ENCODE data around the gene RABGAP1.
"Not testable (repeated sequence)": the region's sequence is repeated elsewhere in the genome, so short reads cannot be mapped to it uniquely, and the experiment has no call there.

RABGAP1 gene

GRCh38 chr9:122940749-122941581, at the start of gene RABGAP1:
TSS of gene RABGAP1 (plus strand) at chr9:122941020. CDS start at chr9:122957060, 16,040 bp downstream.
- peak within 1 kb of the TSS; percentile 97 for H3K4me3 ChIP-seq (ENCODE audit: low read length)
- H3K9me3 ChIP-seq (ENCODE audit: control insufficient read depth, low read depth, low read length), result no peaks in the 10 kb centered on the region
- peaks cover 5% of the 10 kb centered on the region for H3K4me1 ChIP-seq (ENCODE audit: control insufficient read depth, low read depth, low read length)
- H3K27ac ChIP-seq (ENCODE audit: low read length), result peak within 1 kb of the TSS; percentile 72
- peak within 1 kb of the TSS; percentile 92 for H3K9ac ChIP-seq (ENCODE audit: low read length)
- H3K27me3 ChIP-seq (ENCODE audit: control insufficient read depth, insufficient read depth, low read length), result no peaks in the 10 kb centered on the region
- H3K36me3 ChIP-seq (ENCODE audit: control insufficient read depth, low read depth, low read length), result peaks cover 18% of the 10 kb centered on the region

GRCh38 chr9:122897969-122898368, 42.9 kb upstream of the RABGAP1 start:
- Histone ChIP-seq H3K9ac (ENCODE audit: low read length) (no peak overlapping the region), H3K36me3 (ENCODE audit: control insufficient read depth, low read depth, low read length) (peaks cover 31% of the 10 kb centered on the region), H3K9me3 (ENCODE audit: control insufficient read depth, low read depth, low read length) (no peaks in the 10 kb centered on the region), H3K27ac (ENCODE audit: low read length) (no peak overlapping the region), H3K4me3 (ENCODE audit: low read length) (no peak overlapping the region), H3K27me3 (ENCODE audit: control insufficient read depth, insufficient read depth, low read length) (no peaks in the 10 kb centered on the region), H3K4me1 (ENCODE audit: control insufficient read depth, low read depth, low read length) (peaks cover under 1% of the 10 kb centered on the region)

GRCh38 chr9:122900791-122901190, 40.0 kb upstream of the RABGAP1 start:
- Histone ChIP-seq H3K4me3 (ENCODE audit: low read length) (no peak overlapping the region), H3K27me3 (ENCODE audit: control insufficient read depth, insufficient read depth, low read length) (no peaks in the 10 kb centered on the region), H3K9ac (ENCODE audit: low read length) (no peak overlapping the region), H3K36me3 (ENCODE audit: control insufficient read depth, low read depth, low read length) (peaks cover 12% of the 10 kb centered on the region), H3K9me3 (ENCODE audit: control insufficient read depth, low read depth, low read length) (no peaks in the 10 kb centered on the region), H3K27ac (ENCODE audit: low read length) (no peak overlapping the region), H3K4me1 (ENCODE audit: control insufficient read depth, low read depth, low read length) (peaks cover 11% of the 10 kb centered on the region)

- H3K4me1 ChIP-seq (ENCODE audit: control insufficient read depth, low read depth, low read length), result peaks cover 11% of the 10 kb centered on the region
- peak overlapping the region; percentile 92 for H3K27ac ChIP-seq (ENCODE audit: low read length)
- no peaks in the 10 kb centered on the region for H3K9me3 ChIP-seq (ENCODE audit: control insufficient read depth, low read depth, low read length)
- H3K27me3 ChIP-seq (ENCODE audit: control insufficient read depth, insufficient read depth, low read length), result no peaks in the 10 kb centered on the region
- peak overlapping the region; percentile 99 for H3K4me3 ChIP-seq (ENCODE audit: low read length)
- H3K36me3 ChIP-seq (ENCODE audit: control insufficient read depth, low read depth, low read length), result peaks cover 2% of the 10 kb centered on the region
- peak overlapping the region; percentile 100 for H3K9ac ChIP-seq (ENCODE audit: low read length)
These were observed 36.4 kb upstream of the RABGAP1 start for GRCh38 chr9:122904466-122904822.

GRCh38 chr9:122904823-122905710, 35.8 kb upstream of the RABGAP1 start, which contains the start of gene RC3H2:
TSS of gene RC3H2 (minus strand) at chr9:122905359. CDS start at chr9:122897509, 7,850 bp downstream.
- Histone ChIP-seq H3K9ac (ENCODE audit: low read length) (peak within 1 kb of the TSS; percentile 100), H3K27ac (ENCODE audit: low read length) (peak within 1 kb of the TSS; percentile 92), H3K9me3 (ENCODE audit: control insufficient read depth, low read depth, low read length) (no peaks in the 10 kb centered on the region), H3K36me3 (ENCODE audit: control insufficient read depth, low read depth, low read length) (peaks cover 4% of the 10 kb centered on the region), H3K4me1 (ENCODE audit: control insufficient read depth, low read depth, low read length) (peaks cover 11% of the 10 kb centered on the region), H3K27me3 (ENCODE audit: control insufficient read depth, insufficient read depth, low read length) (no peaks in the 10 kb centered on the region), H3K4me3 (ENCODE audit: low read length) (peak within 1 kb of the TSS; percentile 99)

GRCh38 chr9:122906122-122906521, 34.7 kb upstream of the RABGAP1 start:
- not testable (repeated sequence) for H3K9ac ChIP-seq (ENCODE audit: low read length); H3K4me3 ChIP-seq (ENCODE audit: low read length); H3K9me3 ChIP-seq (ENCODE audit: control insufficient read depth, low read depth, low read length); H3K27me3 ChIP-seq (ENCODE audit: control insufficient read depth, insufficient read depth, low read length); H3K27ac ChIP-seq (ENCODE audit: low read length)
- peaks cover 11% of the 10 kb centered on the region for H3K4me1 ChIP-seq (ENCODE audit: control insufficient read depth, low read depth, low read length)
- peaks cover 14% of the 10 kb centered on the region for H3K36me3 ChIP-seq (ENCODE audit: control insufficient read depth, low read depth, low read length)

- H3K9me3 ChIP-seq (ENCODE audit: control insufficient read depth, low read depth, low read length), result no peaks in the 10 kb centered on the region
- H3K9ac ChIP-seq (ENCODE audit: low read length), result peak overlapping the region; percentile 90
- H3K27ac ChIP-seq (ENCODE audit: low read length), result peak overlapping the region; percentile 95
- peaks cover 4% of the 10 kb centered on the region for H3K4me1 ChIP-seq (ENCODE audit: control insufficient read depth, low read depth, low read length)
- H3K4me3 ChIP-seq (ENCODE audit: low read length), result peak overlapping the region; percentile 95
- no peaks in the 10 kb centered on the region for H3K27me3 ChIP-seq (ENCODE audit: control insufficient read depth, insufficient read depth, low read length)
- peaks cover 20% of the 10 kb centered on the region for H3K36me3 ChIP-seq (ENCODE audit: control insufficient read depth, low read depth, low read length)
These were observed 28.2 kb upstream of the RABGAP1 start for GRCh38 chr9:122912671-122912963.

- Histone ChIP-seq H3K27ac (ENCODE audit: low read length) (peak within 1 kb of the TSS; percentile 95), H3K4me3 (ENCODE audit: low read length) (peak within 1 kb of the TSS; percentile 95), H3K4me1 (ENCODE audit: control insufficient read depth, low read depth, low read length) (peaks cover 4% of the 10 kb centered on the region), H3K36me3 (ENCODE audit: control insufficient read depth, low read depth, low read length) (peaks cover 20% of the 10 kb centered on the region), H3K27me3 (ENCODE audit: control insufficient read depth, insufficient read depth, low read length) (no peaks in the 10 kb centered on the region), H3K9ac (ENCODE audit: low read length) (peak within 1 kb of the TSS; percentile 90), H3K9me3 (ENCODE audit: control insufficient read depth, low read depth, low read length) (no peaks in the 10 kb centered on the region)
These were observed 27.7 kb upstream of the RABGAP1 start, which contains the start of gene ZBTB6 for GRCh38 chr9:122912964-122913673. TSS of gene ZBTB6 (minus strand) at chr9:122913323. CDS start at chr9:122912072, 1,251 bp downstream.

GRCh38 chr9:122918310-122918709, 22.5 kb upstream of the RABGAP1 start:
- peaks cover 15% of the 10 kb centered on the region for H3K36me3 ChIP-seq (ENCODE audit: control insufficient read depth, low read depth, low read length)
- no peak overlapping the region for H3K27ac ChIP-seq (ENCODE audit: low read length)
- H3K27me3 ChIP-seq (ENCODE audit: control insufficient read depth, insufficient read depth, low read length), result no peaks in the 10 kb centered on the region
- peaks cover 10% of the 10 kb centered on the region for H3K4me1 ChIP-seq (ENCODE audit: control insufficient read depth, low read depth, low read length)
- H3K9me3 ChIP-seq (ENCODE audit: control insufficient read depth, low read depth, low read length), result no peaks in the 10 kb centered on the region
- H3K9ac ChIP-seq (ENCODE audit: low read length), result no peak overlapping the region
- H3K4me3 ChIP-seq (ENCODE audit: low read length), result no peak overlapping the region

- Histone ChIP-seq H3K4me3 (ENCODE audit: low read length) (no peak overlapping the region), H3K27ac (ENCODE audit: low read length) (no peak overlapping the region), H3K9ac (ENCODE audit: low read length) (no peak overlapping the region), H3K9me3 (ENCODE audit: control insufficient read depth, low read depth, low read length) (no peaks in the 10 kb centered on the region), H3K27me3 (ENCODE audit: control insufficient read depth, insufficient read depth, low read length) (no peaks in the 10 kb centered on the region), H3K36me3 (ENCODE audit: control insufficient read depth, low read depth, low read length) (peaks cover 15% of the 10 kb centered on the region), H3K4me1 (ENCODE audit: control insufficient read depth, low read depth, low read length) (peaks cover 13% of the 10 kb centered on the region)
These were observed 18.1 kb upstream of the RABGAP1 start for GRCh38 chr9:122922713-122923112.

- H3K36me3 ChIP-seq (ENCODE audit: control insufficient read depth, low read depth, low read length), result peaks cover 11% of the 10 kb centered on the region
- H3K9ac ChIP-seq (ENCODE audit: low read length), result no peak overlapping the region
- H3K9me3 ChIP-seq (ENCODE audit: control insufficient read depth, low read depth, low read length), result no peaks in the 10 kb centered on the region
- H3K4me1 ChIP-seq (ENCODE audit: control insufficient read depth, low read depth, low read length), result peaks cover 13% of the 10 kb centered on the region
- H3K4me3 ChIP-seq (ENCODE audit: low read length), result no peak overlapping the region
- no peak overlapping the region for H3K27ac ChIP-seq (ENCODE audit: low read length)
- no peaks in the 10 kb centered on the region for H3K27me3 ChIP-seq (ENCODE audit: control insufficient read depth, insufficient read depth, low read length)
These were observed 16.9 kb upstream of the RABGAP1 start for GRCh38 chr9:122923947-122924346.

All from iPS-18a (cell line).